ENCODE data around the gene PEG3.

Gene PEG3

GRCh38 chr19:56838909-56839651 is 1.4 kb downstream of the PEG3 start:
- no peak for TF ChIP-seq CTCF (IDR thresholded peaks at IDR 0.05; ENCODE audit: low read depth, low read length)
- H3K4me3 ChIP-seq (replicated peaks in 1 of 2; ENCODE audit: low read depth in 2 of 2, low read length in 2 of 2) = peak overlapping the region in 1 of 2 donors; percentile 40

GRCh38 chr19:56838024-56838908 is 2.3 kb downstream of the PEG3 start:
- DNase-seq (ENCODE audit: low read depth in 2 of 2) = peak in 1 of 2 donors; percentile 78
- peak overlapping the region in 1 of 2 donors; percentile 40 for H3K4me3 ChIP-seq (replicated peaks in 1 of 2; ENCODE audit: low read depth in 2 of 2, low read length in 2 of 2)
- TF ChIP-seq CTCF (IDR thresholded peaks at IDR 0.05; ENCODE audit: low read depth, low read length) = no peak

More at GRCh38 chr19:56838909-56839651, 1.4 kb downstream of the PEG3 start:
- DNase-seq (ENCODE audit: low read depth in 2 of 2) = peak; percentile 31 to 96

- TF ChIP-seq CTCF (IDR thresholded peaks at IDR 0.05; ENCODE audit: low read depth, low read length) = peak; percentile 2
- DNase-seq (ENCODE audit: low read depth in 2 of 2) = peak in 1 of 2 donors; percentile 74
- peak overlapping the region in 1 of 2 donors; percentile 40 for H3K4me3 ChIP-seq (replicated peaks in 1 of 2; ENCODE audit: low read depth in 2 of 2, low read length in 2 of 2)
Observed at GRCh38 chr19:56837492-56838023, 3.0 kb downstream of the PEG3 start.

GRCh38 chr19:56837004-56837403 is 3.5 kb downstream of the PEG3 start:
- TF ChIP-seq CTCF (IDR thresholded peaks at IDR 0.05; ENCODE audit: low read depth, low read length) = no peak
- peak in 1 of 2 donors; percentile 2 for DNase-seq (ENCODE audit: low read depth in 2 of 2)
- H3K4me3 ChIP-seq (replicated peaks in 1 of 2; ENCODE audit: low read depth in 2 of 2, low read length in 2 of 2) = no peak overlapping the region

- DNase-seq (ENCODE audit: low read depth in 2 of 2) = no peak
- H3K4me3 ChIP-seq (replicated peaks in 1 of 2; ENCODE audit: low read depth in 2 of 2, low read length in 2 of 2) = no peak overlapping the region
- no peak for TF ChIP-seq CTCF (IDR thresholded peaks at IDR 0.05; ENCODE audit: low read depth, low read length)
Observed at GRCh38 chr19:56836059-56836458, 4.5 kb downstream of the PEG3 start.

- TF ChIP-seq CTCF (IDR thresholded peaks at IDR 0.05; ENCODE audit: low read depth, low read length) = no peak
- no peak for DNase-seq (ENCODE audit: low read depth in 2 of 2)
Observed at GRCh38 chr19:56835401-56835800, 5.1 kb downstream of the PEG3 start.

More at GRCh38 chr19:56835401-56835800, 5.1 kb downstream of the PEG3 start:
- H3K4me3 ChIP-seq (replicated peaks in 1 of 2; ENCODE audit: low read depth in 2 of 2, low read length in 2 of 2) = no peak overlapping the region

All from cardiac fibroblast (primary cell).